ENCODE measurements around the gene OSER1. TPM values are rescaled to one million over a fixed set of nuclear protein-coding genes. Genes with fewer than 3 reads are reported as not detected.

OSER1 gene
- polyA plus RNA-seq, 1 donor from 2014 or later: 43.9 TPM

DNA sequence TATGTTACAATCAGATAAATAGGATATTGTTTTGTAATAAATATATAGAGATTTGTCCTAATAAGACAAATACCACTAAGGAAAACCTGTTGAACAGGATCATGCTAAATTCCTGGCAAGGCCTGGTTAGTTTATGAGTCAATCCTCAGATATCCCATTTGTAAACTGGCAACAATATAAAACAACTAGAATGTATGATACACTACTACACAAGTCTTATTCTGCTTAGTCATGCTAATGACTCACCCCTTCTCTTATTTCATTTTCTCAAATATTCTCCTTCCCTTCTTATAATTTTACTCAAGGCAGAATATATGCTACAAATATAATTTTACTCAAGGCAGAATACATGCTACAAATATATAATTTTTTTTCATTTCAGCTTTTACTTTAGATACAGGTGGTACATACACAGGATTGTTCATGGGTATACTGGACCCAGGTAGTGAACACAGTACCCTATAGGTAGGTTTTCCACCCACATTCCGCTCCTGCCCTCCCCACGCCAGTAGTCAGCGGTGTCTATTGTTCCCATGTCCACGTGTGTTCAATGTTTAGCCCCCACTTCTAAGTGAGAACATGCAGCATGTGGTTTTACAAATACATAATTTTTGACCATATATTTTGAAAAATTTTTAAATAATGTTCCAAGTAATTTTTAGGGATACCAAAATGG lies 6.3 kb downstream of the OSER1 start:
- no peaks in the 10 kb centered on the region for H3F3A ChIP-seq (ENCODE audit: insufficient read depth, low read length, poor library complexity, severe bottlenecking)
- no peak overlapping the region for H3K9ac ChIP-seq (ENCODE audit: low read length)
- peaks cover 12% of the 10 kb centered on the region for H3K36me3 ChIP-seq (ENCODE audit: insufficient read depth, low read length)
- H3K27me3 ChIP-seq (ENCODE audit: insufficient read depth, low read depth, low read length): no peaks in the 10 kb centered on the region
- no peak overlapping the region for H3K27ac ChIP-seq (ENCODE audit: low read length)
- H3K4me3 ChIP-seq (ENCODE audit: low read length): no peak overlapping the region
- H3K9me2 ChIP-seq (ENCODE audit: insufficient read depth, low read length): no peaks in the 10 kb centered on the region
- H3K4me2 ChIP-seq (ENCODE audit: low read length): no peak overlapping the region
- H3K79me2 ChIP-seq (replicated peaks; ENCODE audit: insufficient read depth, low read length): peaks cover 65% of the 10 kb centered on the region
- H2AFZ ChIP-seq (ENCODE audit: low read depth, low read length): no peak overlapping the region
- peaks cover 9% of the 10 kb centered on the region for H4K20me1 ChIP-seq (ENCODE audit: insufficient read depth)
- H3K9me3 ChIP-seq (ENCODE audit: low read length): no peaks in the 10 kb centered on the region
- TF ChIP-seq REST (IDR thresholded peaks at IDR 0.05; ENCODE audit: borderline replicate concordance): no peak
- no peak for TF ChIP-seq POLR2AphosphoS5 (IDR thresholded peaks at IDR 0.05)
- no peak for TF ChIP-seq CTCF (IDR thresholded peaks at IDR 0.05; ENCODE audit: poor library complexity, severe bottlenecking)
- TF ChIP-seq RAD21 (conservative IDR thresholded peaks at IDR 0.05): no peak
- no peak for TF ChIP-seq EZH2 (IDR thresholded peaks at IDR 0.05; ENCODE audit: borderline replicate concordance, insufficient read depth, low read length, poor library complexity, severe bottlenecking)
- no peak for TF ChIP-seq EP300 (conservative IDR thresholded peaks at IDR 0.05; ENCODE audit: poor library complexity, severe bottlenecking)
- no peak for TF ChIP-seq MXI1 (conservative IDR thresholded peaks at IDR 0.05; ENCODE audit: poor library complexity, severe bottlenecking)
- TF ChIP-seq SMC3 (conservative IDR thresholded peaks at IDR 0.05; ENCODE audit: poor library complexity): no peak
- no peak for TF ChIP-seq TAF1 (IDR thresholded peaks at IDR 0.05; ENCODE audit: low read depth)

DNA sequence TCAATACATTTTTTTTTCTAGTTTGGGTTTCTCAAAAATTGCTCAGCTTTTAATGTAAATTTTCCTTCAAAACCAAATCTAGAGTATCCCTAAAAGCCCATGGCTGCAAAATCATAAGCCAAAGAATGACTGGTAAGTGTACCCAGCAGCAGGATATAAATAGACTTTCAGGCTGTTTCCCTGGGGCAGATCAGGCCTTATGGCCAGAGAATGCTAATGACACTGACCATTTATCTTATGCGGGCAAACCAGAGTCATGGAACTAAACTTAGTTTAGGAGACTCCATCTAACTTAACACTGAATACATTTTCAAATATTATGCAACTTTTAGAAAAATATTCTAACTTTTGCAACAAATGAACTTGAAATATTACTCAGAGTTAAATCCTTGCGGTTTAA lies 7.4 kb downstream of the OSER1 start:
- H2AFZ ChIP-seq (ENCODE audit: low read depth, low read length): no peak overlapping the region
- no peaks in the 10 kb centered on the region for H3F3A ChIP-seq (ENCODE audit: insufficient read depth, low read length, poor library complexity, severe bottlenecking)
- TF ChIP-seq SMC3 (conservative IDR thresholded peaks at IDR 0.05; ENCODE audit: poor library complexity): no peak
- no peak for TF ChIP-seq CTCF (IDR thresholded peaks at IDR 0.05; ENCODE audit: poor library complexity, severe bottlenecking)
- H3K4me2 ChIP-seq (ENCODE audit: low read length): no peak overlapping the region
- no peak overlapping the region for H3K4me3 ChIP-seq (ENCODE audit: low read length)
- no peaks in the 10 kb centered on the region for H3K9me3 ChIP-seq (ENCODE audit: low read length)
- H3K36me3 ChIP-seq (ENCODE audit: insufficient read depth, low read length): peaks cover 12% of the 10 kb centered on the region
- H3K27ac ChIP-seq (ENCODE audit: low read length): no peak overlapping the region
- no peaks in the 10 kb centered on the region for H3K27me3 ChIP-seq (ENCODE audit: insufficient read depth, low read depth, low read length)
- H4K20me1 ChIP-seq (ENCODE audit: insufficient read depth): no peaks in the 10 kb centered on the region
- no peak overlapping the region for H3K9ac ChIP-seq (ENCODE audit: low read length)
- peaks cover 54% of the 10 kb centered on the region for H3K79me2 ChIP-seq (replicated peaks; ENCODE audit: insufficient read depth, low read length)
- no peaks in the 10 kb centered on the region for H3K9me2 ChIP-seq (ENCODE audit: insufficient read depth, low read length)

All from neural cell (in vitro differentiated cells).